Measurements from ENCODE around the gene NHLRC2.

DNA sequence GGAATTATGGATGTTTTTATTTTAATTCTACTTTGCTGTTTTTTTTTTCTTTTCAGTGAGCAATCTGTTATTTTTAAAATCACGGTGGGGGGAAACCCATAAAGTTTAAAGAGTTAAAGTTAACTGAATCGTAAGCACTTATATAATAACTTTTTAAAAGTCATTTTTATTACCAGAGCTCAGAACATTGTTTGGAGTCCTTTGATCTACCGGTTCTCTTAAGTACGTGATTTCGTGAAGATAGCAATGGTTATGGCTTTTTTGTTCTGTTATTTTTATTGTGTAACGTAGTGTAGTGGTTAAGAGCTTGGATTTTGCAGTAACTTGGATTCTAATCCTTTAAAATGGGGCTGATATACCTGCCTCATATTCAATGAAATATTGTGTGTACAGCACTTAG lies 57.4 kb downstream of the NHLRC2 start:
- TF ChIP-seq SUPT20H (IDR thresholded peaks at IDR 0.05; ENCODE audit: borderline replicate concordance, control insufficient read depth, low read depth, low read length): no peak
- no peak for TF ChIP-seq CTCF (IDR thresholded peaks at IDR 0.05 in 2 of 3, conservative IDR thresholded peaks at IDR 0.05 in 1 of 3; ENCODE audit: control insufficient read depth in 2 of 3, extremely low read depth in 1 of 3, insufficient read depth in 1 of 3, low read depth in 3 of 3, low read length in 3 of 3)
